Measurements from ENCODE around the gene MRPL48.
A peak's percentile ranks its signal among the peaks of the same experiment; 100 is the strongest.
"Not testable (repeated sequence)": the region's sequence is repeated elsewhere in the genome, so short reads cannot be mapped to it uniquely, and the experiment has no call there.

Gene MRPL48

DNA sequence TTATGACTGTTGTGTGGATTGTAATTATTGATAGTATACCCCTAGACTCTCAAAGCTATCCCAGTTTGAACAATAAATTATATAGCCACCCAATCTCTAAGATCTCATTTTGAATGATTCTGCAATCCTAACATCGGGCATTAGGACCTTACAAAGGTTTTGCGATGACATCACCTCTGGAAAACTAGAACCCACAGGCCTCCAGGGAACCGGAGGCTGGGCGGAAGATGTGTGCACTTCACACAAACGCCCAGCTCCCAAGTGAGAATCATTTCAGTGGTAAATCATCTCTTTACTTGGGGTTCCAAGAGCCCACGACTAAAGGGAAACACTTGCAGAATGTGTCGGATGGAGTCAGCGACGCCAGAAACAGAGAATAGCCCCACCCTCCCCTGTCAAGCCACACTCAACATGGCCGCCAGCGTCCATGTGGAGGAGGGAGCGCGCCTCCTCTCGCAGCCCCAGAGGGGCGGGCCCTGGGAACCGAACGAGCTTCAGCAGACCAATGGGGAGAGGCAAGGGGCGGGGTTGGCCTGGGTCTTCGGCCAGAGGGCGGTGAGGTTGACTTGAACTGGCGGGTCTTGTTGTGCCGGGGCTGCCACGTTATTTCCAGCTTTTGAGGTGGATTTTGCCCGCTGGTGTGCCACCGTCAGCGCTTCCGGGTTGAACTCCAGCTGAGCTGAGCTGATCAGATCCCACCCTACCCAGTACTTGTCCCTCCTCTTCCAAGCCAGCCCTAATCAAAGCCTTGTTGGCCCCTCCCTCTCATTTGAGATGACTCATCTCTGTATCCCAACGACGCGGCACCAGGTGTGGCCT lies 8.4 kb upstream of the MRPL48 start:
- Histone ChIP-seq H3K27me3 (ENCODE audit: control insufficient read depth, insufficient read depth, low read length) (no peaks in the 10 kb centered on the region), H3K36me3 (ENCODE audit: control insufficient read depth, insufficient read depth, low read length) (no peaks in the 10 kb centered on the region), H3K9me3 (ENCODE audit: control insufficient read depth, insufficient read depth, low read length) (no peaks in the 10 kb centered on the region; the same call in 1 of the 2 replicates), H3K27ac (ENCODE audit: low read depth, low read length) (peak overlapping the region; percentile 98), H3K4me3 (ENCODE audit: low read depth, low read length) (peak overlapping the region; percentile 80), H3K9ac (ENCODE audit: low read depth, low read length) (peak overlapping the region; percentile 91), H3K4me1 (ENCODE audit: control insufficient read depth, insufficient read depth, low read length) (peaks cover 5% of the 10 kb centered on the region)

DNA sequence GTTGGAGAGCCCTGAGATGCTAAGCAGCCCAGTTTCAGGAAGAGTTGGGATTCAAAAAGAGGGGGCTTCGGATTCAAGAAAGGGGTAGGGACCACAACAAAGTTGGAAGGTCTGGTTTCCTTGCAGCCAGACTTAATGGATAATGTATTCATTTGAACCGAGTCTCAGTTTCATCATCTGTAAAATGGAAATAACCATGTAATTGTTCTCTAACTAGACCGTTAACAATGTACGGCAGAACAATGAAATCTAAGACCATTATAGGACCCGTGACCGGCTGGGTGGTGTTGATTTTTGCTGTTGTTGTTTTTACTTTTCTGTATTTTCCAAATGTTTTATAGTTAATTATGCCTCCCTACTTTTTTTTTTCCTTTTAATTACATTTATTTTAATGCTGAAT lies 6.4 kb upstream of the MRPL48 start:
- Histone ChIP-seq H3K27ac (ENCODE audit: low read depth, low read length) (no peak overlapping the region), H3K4me1 (ENCODE audit: control insufficient read depth, insufficient read depth, low read length) (peaks cover 6% of the 10 kb centered on the region), H3K9me3 (ENCODE audit: control insufficient read depth, insufficient read depth, low read length) (no peaks in the 10 kb centered on the region; the same call in 1 of the 2 replicates), H3K9ac (ENCODE audit: low read depth, low read length) (no peak overlapping the region), H3K36me3 (ENCODE audit: control insufficient read depth, insufficient read depth, low read length) (no peaks in the 10 kb centered on the region), H3K27me3 (ENCODE audit: control insufficient read depth, insufficient read depth, low read length) (no peaks in the 10 kb centered on the region), H3K4me3 (ENCODE audit: low read depth, low read length) (no peak overlapping the region)

DNA sequence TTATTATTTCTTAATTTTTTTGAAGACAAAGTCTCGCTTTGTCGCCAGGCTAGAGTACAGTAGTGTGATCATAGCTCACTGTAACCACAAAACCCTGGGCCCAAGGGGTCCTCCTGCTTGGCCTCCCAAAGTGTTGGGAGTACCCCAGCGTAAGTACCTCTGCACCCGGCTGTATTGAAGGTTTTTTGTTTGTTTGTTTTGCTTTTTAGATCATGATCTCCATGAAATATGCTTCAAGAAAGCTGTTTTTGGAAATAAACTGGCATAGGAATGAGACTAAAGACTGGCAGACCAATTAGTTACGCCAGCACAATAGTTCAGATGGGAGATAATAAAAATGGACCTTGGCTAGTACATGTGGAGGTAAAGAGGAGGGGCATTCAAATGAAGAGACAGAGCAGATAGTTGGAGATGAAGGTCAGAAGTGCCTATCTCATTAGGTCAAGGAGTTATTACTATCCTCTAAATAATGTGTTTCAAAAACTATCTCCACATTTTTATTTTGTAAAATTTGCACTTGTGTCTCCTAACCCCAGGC lies 4.1 kb upstream of the MRPL48 start:
- Histone ChIP-seq H3K4me1 (ENCODE audit: control insufficient read depth, insufficient read depth, low read length) (peaks cover 6% of the 10 kb centered on the region), H3K9ac (ENCODE audit: low read depth, low read length) (no peak overlapping the region), H3K27me3 (ENCODE audit: control insufficient read depth, insufficient read depth, low read length) (no peaks in the 10 kb centered on the region), H3K4me3 (ENCODE audit: low read depth, low read length) (no peak overlapping the region), H3K27ac (ENCODE audit: low read depth, low read length) (peak overlapping the region; percentile 21), H3K9me3 (ENCODE audit: control insufficient read depth, insufficient read depth, low read length) (no peaks in the 10 kb centered on the region; the same call in 1 of the 2 replicates), H3K36me3 (ENCODE audit: control insufficient read depth, insufficient read depth, low read length) (no peaks in the 10 kb centered on the region)

DNA sequence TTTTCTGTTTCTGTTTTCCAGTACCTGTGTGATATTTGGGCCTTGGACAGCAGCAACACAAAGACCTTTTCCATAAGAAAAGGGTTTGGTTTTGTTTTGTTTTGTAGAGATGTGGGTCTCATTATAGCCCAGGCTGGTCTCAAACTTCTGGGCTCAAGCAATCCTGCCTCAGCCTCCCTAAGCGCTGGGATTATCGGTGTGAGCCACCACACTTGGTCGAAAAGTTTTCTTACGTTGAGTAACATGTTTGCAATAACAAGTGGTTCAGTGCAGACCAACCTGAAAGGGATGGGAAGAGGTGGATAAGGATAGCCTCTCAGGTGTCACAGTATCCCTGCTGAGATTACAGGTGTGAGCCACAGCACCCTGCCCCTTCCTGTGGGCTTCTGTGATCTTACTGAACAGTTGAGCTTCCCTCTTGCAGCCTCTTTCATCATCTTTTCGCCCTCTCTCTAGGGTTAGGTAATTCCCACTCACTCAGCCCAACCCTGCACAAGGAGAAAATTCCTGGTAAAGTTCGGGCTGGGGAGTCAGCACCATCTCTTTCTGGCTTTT lies 3.5 kb upstream of the MRPL48 start:
- peak overlapping the region; percentile 21 for H3K27ac ChIP-seq (ENCODE audit: low read depth, low read length)
- no peaks in the 10 kb centered on the region for H3K36me3 ChIP-seq (ENCODE audit: control insufficient read depth, insufficient read depth, low read length)
- H3K9ac ChIP-seq (ENCODE audit: low read depth, low read length): peak overlapping the region; percentile 13; the same call in 1 of the 2 replicates
- H3K9me3 ChIP-seq (ENCODE audit: control insufficient read depth, insufficient read depth, low read length): no peaks in the 10 kb centered on the region
- no peak overlapping the region for H3K4me3 ChIP-seq (ENCODE audit: low read depth, low read length)
- H3K27me3 ChIP-seq (ENCODE audit: control insufficient read depth, insufficient read depth, low read length): no peaks in the 10 kb centered on the region
- H3K4me1 ChIP-seq (ENCODE audit: control insufficient read depth, insufficient read depth, low read length): peaks cover 6% of the 10 kb centered on the region

DNA sequence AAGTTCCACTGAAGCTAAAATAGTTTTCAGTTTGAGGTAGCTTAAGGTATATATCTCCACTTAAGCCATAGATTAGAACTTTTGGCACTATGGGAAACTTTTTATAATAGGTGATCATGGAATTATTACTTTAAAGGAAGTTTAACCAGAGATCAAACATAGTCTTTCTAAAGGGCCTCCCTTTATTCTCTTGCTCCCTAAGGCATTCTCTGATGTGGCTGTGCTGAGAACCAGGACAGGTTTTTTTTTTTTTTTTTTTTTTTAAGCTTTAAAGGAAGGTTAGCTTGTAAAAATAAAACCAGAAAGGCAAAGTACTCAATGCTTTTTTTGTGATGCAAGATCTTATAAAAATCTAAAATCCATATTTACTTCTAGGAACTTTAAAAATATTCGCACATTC lies 2.9 kb upstream of the MRPL48 start:
- Histone ChIP-seq H3K4me1 (ENCODE audit: control insufficient read depth, insufficient read depth, low read length) (peaks cover 6% of the 10 kb centered on the region), H3K4me3 (ENCODE audit: low read depth, low read length) (no peak overlapping the region), H3K9me3 (ENCODE audit: control insufficient read depth, insufficient read depth, low read length) (no peaks in the 10 kb centered on the region), H3K27me3 (ENCODE audit: control insufficient read depth, insufficient read depth, low read length) (no peaks in the 10 kb centered on the region), H3K36me3 (ENCODE audit: control insufficient read depth, insufficient read depth, low read length) (no peaks in the 10 kb centered on the region), H3K9ac (ENCODE audit: low read depth, low read length) (peak overlapping the region; percentile 13; the same call in 1 of the 2 replicates), H3K27ac (ENCODE audit: low read depth, low read length) (peak overlapping the region; percentile 21)

DNA sequence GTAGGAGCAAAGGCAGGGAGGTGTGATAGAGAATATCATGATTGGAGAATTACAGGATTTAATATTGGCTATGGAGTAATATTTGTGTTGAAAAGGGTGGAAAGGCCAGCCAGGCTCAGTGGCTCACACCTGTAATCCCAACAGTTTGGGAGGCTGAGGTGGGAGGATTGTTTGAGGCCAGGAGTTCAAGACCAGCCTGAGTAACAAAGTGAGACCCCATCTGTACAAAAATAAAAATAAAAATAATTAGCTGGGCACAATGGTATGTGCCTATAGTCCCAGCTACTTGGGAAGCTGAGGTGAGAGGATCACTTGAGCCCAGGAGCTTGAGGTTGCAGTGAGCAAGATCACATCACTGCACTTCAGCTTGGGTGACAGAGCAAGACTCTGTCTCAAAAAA lies 2.2 kb upstream of the MRPL48 start:
- not testable (repeated sequence) for H3K4me3 ChIP-seq (ENCODE audit: low read depth, low read length); H3K9ac ChIP-seq (ENCODE audit: low read depth, low read length); H3K27me3 ChIP-seq (ENCODE audit: control insufficient read depth, insufficient read depth, low read length)

DNA sequence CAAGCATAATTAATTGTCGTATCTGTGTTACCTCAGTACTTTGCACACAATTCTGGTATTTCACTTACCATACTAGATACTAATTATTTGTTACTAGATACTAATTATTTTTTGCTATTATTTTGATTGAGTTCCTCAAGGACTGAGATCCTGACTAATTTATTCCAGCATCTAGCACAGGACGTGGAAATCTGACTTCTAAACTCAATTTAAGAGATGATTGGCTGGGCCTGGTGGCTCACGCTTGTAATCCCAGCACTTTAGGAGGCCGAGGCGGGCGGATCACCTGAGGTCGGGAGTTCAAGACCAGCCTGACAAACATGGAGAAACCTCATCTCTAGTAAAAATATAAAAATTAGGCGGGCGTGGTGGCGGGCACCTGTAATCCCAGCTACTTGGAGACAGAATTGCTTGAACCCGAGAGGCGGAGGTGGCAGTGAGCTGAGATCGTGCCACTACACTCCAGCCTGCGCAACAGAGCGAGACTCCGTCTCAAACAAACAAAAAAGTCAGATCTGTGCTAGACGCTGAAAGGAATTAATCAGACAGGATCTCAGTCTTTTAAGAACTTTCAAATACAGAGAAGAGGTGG lies 527 bp upstream of the MRPL48 start:
- H3K27ac ChIP-seq (ENCODE audit: low read depth, low read length): peak overlapping the region; percentile 96
- H3K27me3 ChIP-seq (ENCODE audit: control insufficient read depth, insufficient read depth, low read length): no peaks in the 10 kb centered on the region
- H3K36me3 ChIP-seq (ENCODE audit: control insufficient read depth, insufficient read depth, low read length): peaks cover 1% of the 10 kb centered on the region; the same call in 1 of the 2 replicates
- peak overlapping the region; percentile 96 for H3K9ac ChIP-seq (ENCODE audit: low read depth, low read length)
- peaks cover 7% of the 10 kb centered on the region for H3K4me1 ChIP-seq (ENCODE audit: control insufficient read depth, insufficient read depth, low read length)
- peak overlapping the region; percentile 92 for H3K4me3 ChIP-seq (ENCODE audit: low read depth, low read length)
- no peaks in the 10 kb centered on the region for H3K9me3 ChIP-seq (ENCODE audit: control insufficient read depth, insufficient read depth, low read length)

More for the DNA sequence above, 2.2 kb upstream of the MRPL48 start:
- not testable (repeated sequence) for H3K9me3 ChIP-seq (ENCODE audit: control insufficient read depth, insufficient read depth, low read length); H3K36me3 ChIP-seq (ENCODE audit: control insufficient read depth, insufficient read depth, low read length); H3K4me1 ChIP-seq (ENCODE audit: control insufficient read depth, insufficient read depth, low read length); H3K27ac ChIP-seq (ENCODE audit: low read depth, low read length)

DNA sequence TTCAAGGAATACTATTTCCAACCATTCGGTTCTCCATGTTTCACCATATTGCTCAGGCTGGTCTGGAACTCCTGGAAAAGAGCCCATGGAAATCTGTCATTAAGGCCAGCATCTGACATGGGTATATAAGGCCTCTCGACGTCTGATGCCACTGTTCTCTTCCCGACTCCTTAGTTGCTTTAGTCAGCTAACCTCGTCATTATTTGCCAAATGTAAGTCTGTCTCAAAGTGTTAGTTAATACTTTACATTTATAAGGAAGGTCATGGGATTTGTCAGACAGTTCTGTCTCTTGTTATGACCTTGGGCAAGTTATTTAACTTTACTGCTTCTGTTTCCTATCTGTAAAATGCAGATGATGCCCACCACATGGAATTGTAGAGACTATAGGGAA lies 1.6 kb downstream of the MRPL48 start:
- no peaks in the 10 kb centered on the region for H3K9me3 ChIP-seq (ENCODE audit: control insufficient read depth, insufficient read depth, low read length)
- no peak overlapping the region for H3K27ac ChIP-seq (ENCODE audit: low read depth, low read length)
- H3K36me3 ChIP-seq (ENCODE audit: control insufficient read depth, insufficient read depth, low read length): peaks cover 4% of the 10 kb centered on the region; the same call in 1 of the 2 replicates
- no peak overlapping the region for H3K4me3 ChIP-seq (ENCODE audit: low read depth, low read length)
- no peaks in the 10 kb centered on the region for H3K27me3 ChIP-seq (ENCODE audit: control insufficient read depth, insufficient read depth, low read length)
- H3K4me1 ChIP-seq (ENCODE audit: control insufficient read depth, insufficient read depth, low read length): peaks cover 5% of the 10 kb centered on the region; the same call in 1 of the 2 replicates
- H3K9ac ChIP-seq (ENCODE audit: low read depth, low read length): no peak overlapping the region

DNA sequence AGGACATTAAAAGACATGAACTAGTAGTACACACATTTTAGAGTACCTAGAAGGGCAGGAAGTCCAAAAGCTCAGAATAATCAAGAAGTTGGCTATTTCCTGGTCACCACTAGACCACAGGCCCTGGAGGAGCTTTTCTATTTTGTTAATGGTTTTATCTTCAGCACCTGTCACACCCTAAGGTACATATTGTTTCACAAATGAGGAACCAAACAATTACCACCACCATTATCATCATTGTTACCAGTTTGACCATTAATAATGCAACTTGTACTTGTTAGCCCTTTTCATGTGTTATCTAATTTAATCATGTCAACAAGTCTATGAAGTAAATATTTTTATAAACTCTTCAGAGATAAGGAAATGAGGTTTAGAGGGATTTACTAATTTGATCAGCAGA lies 4.9 kb downstream of the MRPL48 start:
- no peaks in the 10 kb centered on the region for H3K27me3 ChIP-seq (ENCODE audit: control insufficient read depth, insufficient read depth, low read length)
- H3K9me3 ChIP-seq (ENCODE audit: control insufficient read depth, insufficient read depth, low read length): no peaks in the 10 kb centered on the region
- 0 out of 2 replicates have a peak, but pooled peaks cover 4% of the 10 kb centered on the region for H3K4me1 ChIP-seq (ENCODE audit: control insufficient read depth, insufficient read depth, low read length)
- peaks cover 4% of the 10 kb centered on the region; the same call in 1 of the 2 replicates for H3K36me3 ChIP-seq (ENCODE audit: control insufficient read depth, insufficient read depth, low read length)
- no peak overlapping the region for H3K4me3 ChIP-seq (ENCODE audit: low read depth, low read length)
- H3K9ac ChIP-seq (ENCODE audit: low read depth, low read length): no peak overlapping the region
- no peak overlapping the region for H3K27ac ChIP-seq (ENCODE audit: low read depth, low read length)

DNA sequence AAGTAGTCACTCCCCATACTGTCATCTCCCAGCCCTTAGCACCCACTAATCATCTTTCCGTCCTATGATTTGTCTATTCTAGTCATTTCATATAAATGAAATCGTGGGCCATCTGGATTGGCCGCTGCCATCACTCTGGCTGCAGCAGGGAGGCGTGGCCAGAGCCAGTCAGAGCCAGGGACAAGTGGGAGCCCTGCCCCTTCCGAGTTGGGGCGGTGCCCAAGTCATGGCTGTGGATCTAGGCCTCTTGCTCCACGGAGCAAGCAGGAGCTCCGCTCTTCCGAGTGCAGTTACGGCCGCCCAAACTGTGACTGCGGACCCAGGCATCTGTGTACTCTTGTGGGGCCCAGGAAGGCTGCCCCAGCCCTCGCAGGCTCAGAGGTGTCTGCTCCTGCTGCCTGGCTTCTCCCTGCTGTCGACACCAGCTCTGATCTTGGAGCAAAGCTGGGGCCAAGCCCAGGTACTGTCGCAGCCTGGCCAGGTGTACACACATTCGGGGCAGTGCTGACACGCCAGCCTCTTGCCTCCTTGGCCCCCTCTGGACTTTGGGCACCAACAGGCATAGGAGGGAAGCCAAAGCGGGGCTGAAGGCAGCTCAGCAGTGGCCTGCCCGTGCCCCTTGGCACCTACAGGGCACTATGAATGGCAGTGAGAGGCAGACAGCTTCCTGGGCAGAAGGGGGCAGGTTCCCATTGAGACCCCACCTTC lies 8.4 kb downstream of the MRPL48 start:
- no peaks in the 10 kb centered on the region for H3K9me3 ChIP-seq (ENCODE audit: control insufficient read depth, insufficient read depth, low read length)
- H3K9ac ChIP-seq (ENCODE audit: low read depth, low read length): no peak overlapping the region

More for the DNA sequence above, 8.4 kb downstream of the MRPL48 start:
- Histone ChIP-seq H3K36me3 (ENCODE audit: control insufficient read depth, insufficient read depth, low read length) (peaks cover 4% of the 10 kb centered on the region; the same call in 1 of the 2 replicates), H3K27ac (ENCODE audit: low read depth, low read length) (no peak overlapping the region), H3K27me3 (ENCODE audit: control insufficient read depth, insufficient read depth, low read length) (no peaks in the 10 kb centered on the region), H3K4me3 (ENCODE audit: low read depth, low read length) (no peak overlapping the region), H3K4me1 (ENCODE audit: control insufficient read depth, insufficient read depth, low read length) (0 out of 2 replicates have a peak, but pooled peaks cover 4% of the 10 kb centered on the region)
